ENCODE measurements around the gene ARID3B. TPM values are rescaled to one million over a fixed set of nuclear protein-coding genes. Genes with fewer than 3 reads are reported as not detected.
"Not testable (repeated sequence)": the region's sequence is repeated elsewhere in the genome, so short reads cannot be mapped to it uniquely, and the experiment has no call there.

ARID3B gene
- polyA plus RNA-seq, 2 donors = 2.6 to 5.0 TPM

- Histone ChIP-seq H3K36me3 (ENCODE audit: control insufficient read depth in 2 of 2, insufficient read depth in 2 of 2, low read length in 1 of 2) (peaks cover 6 to 32% of the 10 kb centered on the region in 2 donors), H3K4me1 (ENCODE audit: control insufficient read depth in 2 of 2, insufficient read depth in 2 of 2, low read length in 1 of 2) (peaks cover 4 to 11% of the 10 kb centered on the region in 2 donors), H3K9me3 (ENCODE audit: control insufficient read depth in 2 of 2, insufficient read depth in 1 of 2, low read depth in 1 of 2, low read length in 1 of 2) (no peaks in the 10 kb centered on the region), H3K4me3 (ENCODE audit: low read depth in 1 of 2, low read length in 2 of 2) (no peak overlapping the region), H3K27ac (ENCODE audit: low read depth in 2 of 2, low read length in 1 of 2) (no peak overlapping the region), H3K27me3 (ENCODE audit: control insufficient read depth in 1 of 2, insufficient read depth in 2 of 2, low read length in 2 of 2) (no peaks in the 10 kb centered on the region)
- 92% methylated on average over 5 of the region's 5 CpGs for WGBS, 2 donors
Measured at GRCh38 chr15:74595271-74595670, 54.3 kb downstream of the ARID3B start.

GRCh38 chr15:74596736-74597135, 55.7 kb downstream of the ARID3B start:
- not testable (repeated sequence) for H3K27ac ChIP-seq (ENCODE audit: low read depth in 2 of 2, low read length in 1 of 2); H3K4me3 ChIP-seq (ENCODE audit: low read depth in 1 of 2, low read length in 2 of 2); H3K9me3 ChIP-seq (ENCODE audit: control insufficient read depth in 2 of 2, insufficient read depth in 1 of 2, low read depth in 1 of 2, low read length in 1 of 2); H3K27me3 ChIP-seq (ENCODE audit: control insufficient read depth in 1 of 2, insufficient read depth in 2 of 2, low read length in 2 of 2)
- WGBS, 2 donors = 71 to 84% methylated on average over 10 of the region's 11 CpGs
- H3K36me3 ChIP-seq (ENCODE audit: control insufficient read depth in 2 of 2, insufficient read depth in 2 of 2, low read length in 1 of 2) = peaks cover 6 to 25% of the 10 kb centered on the region in 2 donors
- H3K4me1 ChIP-seq (ENCODE audit: control insufficient read depth in 2 of 2, insufficient read depth in 2 of 2, low read length in 1 of 2) = peaks cover 4 to 11% of the 10 kb centered on the region in 2 donors

GRCh38 chr15:74597146-74597705, 56.2 kb downstream of the ARID3B start:
- WGBS, 2 donors = 89 to 93% methylated on average over 14 to 16 of the region's 16 CpGs
- H3K27me3 ChIP-seq (ENCODE audit: control insufficient read depth in 1 of 2, insufficient read depth in 2 of 2, low read length in 2 of 2); H3K27ac ChIP-seq (ENCODE audit: low read depth in 2 of 2, low read length in 1 of 2); H3K4me3 ChIP-seq (ENCODE audit: low read depth in 1 of 2, low read length in 2 of 2); H3K9me3 ChIP-seq (ENCODE audit: control insufficient read depth in 2 of 2, insufficient read depth in 1 of 2, low read depth in 1 of 2, low read length in 1 of 2): not testable (repeated sequence)
- peaks cover 4 to 11% of the 10 kb centered on the region in 2 donors for H3K4me1 ChIP-seq (ENCODE audit: control insufficient read depth in 2 of 2, insufficient read depth in 2 of 2, low read length in 1 of 2)
- peaks cover 6 to 21% of the 10 kb centered on the region in 2 donors for H3K36me3 ChIP-seq (ENCODE audit: control insufficient read depth in 2 of 2, insufficient read depth in 2 of 2, low read length in 1 of 2)

DNA sequence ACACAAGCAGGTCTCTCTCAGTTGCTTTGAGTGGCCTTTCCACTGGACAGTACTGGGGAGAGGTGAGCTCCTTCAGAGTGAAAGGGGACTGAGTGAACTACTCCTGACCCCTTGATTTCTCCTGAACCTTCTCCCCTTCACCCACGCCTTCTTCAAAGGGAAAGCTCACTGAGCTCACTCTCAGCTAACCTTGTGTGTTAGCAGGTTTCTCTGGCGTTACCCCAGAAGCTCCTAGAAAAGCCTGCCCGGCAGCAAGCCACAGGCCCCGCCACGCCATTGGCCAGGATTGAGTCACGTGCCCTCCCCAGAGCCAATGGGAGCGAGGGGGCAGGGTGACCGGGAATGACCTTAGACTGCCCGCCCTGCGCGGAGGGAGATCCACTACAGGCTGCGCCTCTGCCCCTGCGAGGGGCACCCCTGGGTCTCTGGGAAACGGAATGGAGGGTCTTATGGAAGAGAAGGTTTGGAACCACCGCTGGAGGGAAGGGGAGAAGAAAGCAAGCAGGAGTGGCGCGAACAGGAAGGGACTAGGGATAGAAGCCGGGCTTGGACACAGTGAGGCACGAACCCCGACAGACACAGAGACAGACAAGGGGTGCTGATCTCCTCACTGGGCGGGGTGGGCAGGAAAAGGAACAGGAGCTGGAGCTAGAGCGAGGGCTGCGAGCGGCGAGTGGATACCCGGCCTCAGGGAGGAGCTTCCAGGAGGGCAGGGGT, 57.3 kb downstream of the ARID3B start:
- WGBS, 2 donors = 2% methylated on average over 26 of the region's 26 CpGs
- no peaks in the 10 kb centered on the region for H3K27me3 ChIP-seq (ENCODE audit: control insufficient read depth in 1 of 2, insufficient read depth in 2 of 2, low read length in 2 of 2)
- H3K36me3 ChIP-seq (ENCODE audit: control insufficient read depth in 2 of 2, insufficient read depth in 2 of 2, low read length in 1 of 2) = peaks cover 0 to 10% of the 10 kb centered on the region in 2 donors
- peak overlapping the region; percentile 58 to 70 for H3K4me3 ChIP-seq (ENCODE audit: low read depth in 1 of 2, low read length in 2 of 2)
- peak overlapping the region; percentile 55 to 90 for H3K27ac ChIP-seq (ENCODE audit: low read depth in 2 of 2, low read length in 1 of 2)
- H3K4me1 ChIP-seq (ENCODE audit: control insufficient read depth in 2 of 2, insufficient read depth in 2 of 2, low read length in 1 of 2) = peaks cover 4 to 11% of the 10 kb centered on the region in 2 donors
- H3K9me3 ChIP-seq (ENCODE audit: control insufficient read depth in 2 of 2, insufficient read depth in 1 of 2, low read depth in 1 of 2, low read length in 1 of 2) = no peaks in the 10 kb centered on the region

GRCh38 chr15:74599156-74599555, 58.1 kb downstream of the ARID3B start:
- Histone ChIP-seq H3K4me3 (ENCODE audit: low read depth in 1 of 2, low read length in 2 of 2) (peak overlapping the region in 1 of 2 donors; percentile 70), H3K4me1 (ENCODE audit: control insufficient read depth in 2 of 2, insufficient read depth in 2 of 2, low read length in 1 of 2) (peaks cover 4 to 11% of the 10 kb centered on the region in 2 donors), H3K9me3 (ENCODE audit: control insufficient read depth in 2 of 2, insufficient read depth in 1 of 2, low read depth in 1 of 2, low read length in 1 of 2) (no peaks in the 10 kb centered on the region), H3K27ac (ENCODE audit: low read depth in 2 of 2, low read length in 1 of 2) (peak overlapping the region in 1 of 2 donors; percentile 90), H3K27me3 (ENCODE audit: control insufficient read depth in 1 of 2, insufficient read depth in 2 of 2, low read length in 2 of 2) (no peaks in the 10 kb centered on the region), H3K36me3 (ENCODE audit: control insufficient read depth in 2 of 2, insufficient read depth in 2 of 2, low read length in 1 of 2) (peaks cover 0 to 9% of the 10 kb centered on the region in 2 donors)
- WGBS, 2 donors = 76 to 79% methylated on average over 15 of the region's 15 CpGs

GRCh38 chr15:74603026-74603788, 62.2 kb downstream of the ARID3B start:
- Histone ChIP-seq H3K4me3 (ENCODE audit: low read depth in 1 of 2, low read length in 2 of 2) (no peak overlapping the region), H3K27ac (ENCODE audit: low read depth in 2 of 2, low read length in 1 of 2) (no peak overlapping the region), H3K36me3 (ENCODE audit: control insufficient read depth in 2 of 2, insufficient read depth in 2 of 2, low read length in 1 of 2) (no peaks in the 10 kb centered on the region), H3K27me3 (ENCODE audit: control insufficient read depth in 1 of 2, insufficient read depth in 2 of 2, low read length in 2 of 2) (no peaks in the 10 kb centered on the region), H3K4me1 (ENCODE audit: control insufficient read depth in 2 of 2, insufficient read depth in 2 of 2, low read length in 1 of 2) (peaks cover 4 to 11% of the 10 kb centered on the region in 2 donors), H3K9me3 (ENCODE audit: control insufficient read depth in 2 of 2, insufficient read depth in 1 of 2, low read depth in 1 of 2, low read length in 1 of 2) (no peaks in the 10 kb centered on the region)
- WGBS, 2 donors = 89 to 91% methylated on average over 13 of the region's 13 CpGs

GRCh38 chr15:74603789-74604705, 63.0 kb downstream of the ARID3B start:
- Histone ChIP-seq H3K4me3 (ENCODE audit: low read depth in 1 of 2, low read length in 2 of 2) (no peak overlapping the region), H3K27me3 (ENCODE audit: control insufficient read depth in 1 of 2, insufficient read depth in 2 of 2, low read length in 2 of 2) (no peaks in the 10 kb centered on the region), H3K4me1 (ENCODE audit: control insufficient read depth in 2 of 2, insufficient read depth in 2 of 2, low read length in 1 of 2) (peaks cover under 1 to 8% of the 10 kb centered on the region in 2 donors), H3K36me3 (ENCODE audit: control insufficient read depth in 2 of 2, insufficient read depth in 2 of 2, low read length in 1 of 2) (no peaks in the 10 kb centered on the region), H3K9me3 (ENCODE audit: control insufficient read depth in 2 of 2, insufficient read depth in 1 of 2, low read depth in 1 of 2, low read length in 1 of 2) (no peaks in the 10 kb centered on the region), H3K27ac (ENCODE audit: low read depth in 2 of 2, low read length in 1 of 2) (no peak overlapping the region)
- WGBS, 2 donors = 83 to 91% methylated on average over 11 of the region's 11 CpGs

GRCh38 chr15:74604983-74605794, 64.2 kb downstream of the ARID3B start:
- 77 to 82% methylated on average over 12 of the region's 12 CpGs for WGBS, 2 donors

More at GRCh38 chr15:74604983-74605794, 64.2 kb downstream of the ARID3B start:
- H3K4me3 ChIP-seq (ENCODE audit: low read depth in 1 of 2, low read length in 2 of 2) = no peak overlapping the region
- no peaks in the 10 kb centered on the region for H3K27me3 ChIP-seq (ENCODE audit: control insufficient read depth in 1 of 2, insufficient read depth in 2 of 2, low read length in 2 of 2)
- H3K36me3 ChIP-seq (ENCODE audit: control insufficient read depth in 2 of 2, insufficient read depth in 2 of 2, low read length in 1 of 2) = no peaks in the 10 kb centered on the region
- no peaks in the 10 kb centered on the region for H3K9me3 ChIP-seq (ENCODE audit: control insufficient read depth in 2 of 2, insufficient read depth in 1 of 2, low read depth in 1 of 2, low read length in 1 of 2)
- H3K4me1 ChIP-seq (ENCODE audit: control insufficient read depth in 2 of 2, insufficient read depth in 2 of 2, low read length in 1 of 2) = no peaks in the 10 kb centered on the region
- no peak overlapping the region for H3K27ac ChIP-seq (ENCODE audit: low read depth in 2 of 2, low read length in 1 of 2)

Data from esophagus (tissue), 2 donors.